GM10248 (cell line): ENCODE results near the gene WEE1.

Experiments
- CTCF ChIA-PET: fragments of 300-600 bp; sonication (Branson Sonifier 250); formaldehyde crosslinking; extraction: SDS; loops from one replicate; lab custom pipeline; 2021; ENCODE audit warnings: antibody characterized with exemption; lab: Yijun Ruan, JAX
- POLR2A ChIA-PET: fragments of 350-650 bp; sonication (Branson Sonifier 250); formaldehyde crosslinking; extraction: SDS; loops from one replicate; lab custom pipeline; 2020; ENCODE audit warnings: antibody characterized with exemption; lab: Yijun Ruan, JAX
- DNase-seq: peaks from one replicate; pipeline ENCODE4 v3.0.0; 2012; ENCODE audit errors: extremely low spot score
- TF ChIP-seq, protein P1 (sequence below): IDR thresholded peaks from 2 replicates; pipeline ENCODE4 v1.5.1; 2012; ENCODE audit warnings: mild to moderate bottlenecking, low read depth; ENCODE audit errors: extremely low read depth, missing control alignments, control extremely low read depth

Gene WEE1

DNA sequence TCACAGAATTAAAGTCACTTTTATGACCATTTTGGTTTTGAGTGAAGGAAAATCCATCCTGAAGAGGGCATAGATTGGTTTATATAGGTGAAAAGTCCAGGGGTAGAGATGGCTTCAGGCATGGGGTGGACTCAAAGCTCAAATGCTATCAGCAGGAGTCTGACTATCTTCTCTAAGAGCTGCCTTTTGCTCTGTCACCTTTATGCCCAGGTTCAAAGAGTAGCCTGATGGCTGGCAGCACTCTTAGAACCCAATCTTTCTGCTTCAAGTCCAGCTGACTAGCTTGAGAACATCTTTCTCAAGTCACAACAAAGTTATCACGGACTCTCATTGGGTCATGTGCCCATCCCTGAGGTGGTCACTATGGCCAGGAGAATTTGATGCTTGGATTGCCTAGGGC is 63.2 kb downstream of the WEE1 start:
- TF ChIP-seq, protein P1, sequence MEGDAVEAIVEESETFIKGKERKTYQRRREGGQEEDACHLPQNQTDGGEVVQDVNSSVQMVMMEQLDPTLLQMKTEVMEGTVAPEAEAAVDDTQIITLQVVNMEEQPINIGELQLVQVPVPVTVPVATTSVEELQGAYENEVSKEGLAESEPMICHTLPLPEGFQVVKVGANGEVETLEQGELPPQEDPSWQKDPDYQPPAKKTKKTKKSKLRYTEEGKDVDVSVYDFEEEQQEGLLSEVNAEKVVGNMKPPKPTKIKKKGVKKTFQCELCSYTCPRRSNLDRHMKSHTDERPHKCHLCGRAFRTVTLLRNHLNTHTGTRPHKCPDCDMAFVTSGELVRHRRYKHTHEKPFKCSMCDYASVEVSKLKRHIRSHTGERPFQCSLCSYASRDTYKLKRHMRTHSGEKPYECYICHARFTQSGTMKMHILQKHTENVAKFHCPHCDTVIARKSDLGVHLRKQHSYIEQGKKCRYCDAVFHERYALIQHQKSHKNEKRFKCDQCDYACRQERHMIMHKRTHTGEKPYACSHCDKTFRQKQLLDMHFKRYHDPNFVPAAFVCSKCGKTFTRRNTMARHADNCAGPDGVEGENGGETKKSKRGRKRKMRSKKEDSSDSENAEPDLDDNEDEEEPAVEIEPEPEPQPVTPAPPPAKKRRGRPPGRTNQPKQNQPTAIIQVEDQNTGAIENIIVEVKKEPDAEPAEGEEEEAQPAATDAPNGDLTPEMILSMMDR: no peak
- CTCF ChIA-PET: interaction anchor here (0.8 to 4.5 kb wide), 6 partner anchors 8 to 45 kb away, joined by 3 to 18 read pairs (median 3); no protein-coding TSS in a partner anchor
- no peak for DNase-seq
- POLR2A ChIA-PET: no interaction called here

DNA sequence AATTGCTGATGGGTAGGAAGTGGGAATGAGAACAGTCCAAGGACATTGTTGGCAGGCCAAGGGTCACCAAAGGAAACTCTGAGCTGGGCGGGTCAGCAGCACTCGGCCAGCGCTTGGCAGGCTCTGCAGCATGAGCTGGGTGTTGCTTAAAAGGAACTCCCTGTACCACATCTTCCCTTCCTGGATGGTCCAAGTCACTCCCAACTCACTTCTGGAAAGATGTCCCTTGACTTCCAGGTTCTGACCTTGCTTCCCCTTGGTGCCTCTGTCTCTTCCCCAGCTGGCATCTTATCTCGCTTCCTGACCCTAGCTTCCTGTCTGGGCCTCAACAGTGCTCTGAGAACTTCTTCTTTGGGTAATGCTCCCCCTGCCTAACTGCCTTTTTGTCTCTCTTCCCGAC is 65.6 kb downstream of the WEE1 start:
- ChIA-PET POLR2A (no interaction called here), CTCF (interaction anchor here (1.0 to 4.5 kb wide), 5 partner anchors 10 to 26 kb away, joined by 3 to 18 read pairs (median 4); no protein-coding TSS in a partner anchor)
- DNase-seq: no peak
- TF ChIP-seq, protein P1: no peak
